Measurements from ENCODE around the gene THRB. TPM values are rescaled to one million over a fixed set of nuclear protein-coding genes. Genes with fewer than 3 reads are reported as not detected.
A peak's percentile ranks its signal among the peaks of the same experiment; 100 is the strongest.

Gene THRB
- total and polyA plus RNA-seq, 9 of the 15 experiments (the other 6 are each of a cell fraction or from before 2014, with no cell fraction given): 1.7 to 14.9 (median 6.9) TPM

DNA sequence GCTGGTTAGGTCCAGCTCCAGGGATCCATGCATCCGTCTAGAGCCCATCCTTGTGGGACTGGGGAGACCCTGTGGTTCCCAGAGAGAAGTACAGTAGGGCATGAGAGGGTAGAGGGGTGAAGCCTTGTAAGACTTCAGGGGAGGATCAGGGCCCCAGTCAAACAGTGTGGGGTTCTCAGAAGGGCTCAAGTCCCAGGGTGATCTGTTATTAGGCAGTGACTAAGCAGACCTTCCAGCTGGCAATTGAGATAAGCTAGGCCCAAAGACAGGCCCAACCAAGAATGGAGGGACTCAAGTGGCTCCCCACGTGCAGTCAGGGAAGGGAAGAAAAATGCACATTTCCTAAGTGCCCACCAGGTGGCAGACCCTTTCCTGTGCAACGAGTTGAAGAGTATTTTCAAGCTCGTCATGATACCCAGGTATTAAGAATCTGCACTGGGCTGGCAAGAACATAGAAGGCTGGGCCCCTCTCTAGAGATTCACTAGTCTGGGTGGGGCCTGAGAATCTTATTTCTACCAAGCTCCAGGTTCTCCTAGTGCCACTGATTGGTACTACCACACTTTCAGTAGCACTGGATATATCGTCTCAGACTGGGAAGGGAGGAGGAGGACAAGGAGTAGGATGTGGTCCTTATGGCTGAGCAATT is 308.8 kb downstream of the THRB start (continued):
- TF ChIP-seq CBX8 (IDR thresholded peaks at IDR 0.05; ENCODE audit: borderline replicate concordance, extremely low read depth, low read depth, low read length, poor library complexity, severe bottlenecking): no peak
- no peak for TF ChIP-seq SAP30 (IDR thresholded peaks at IDR 0.05; ENCODE audit: borderline replicate concordance, insufficient read depth, low read depth, low read length, poor library complexity, severe bottlenecking)
- no peak for TF ChIP-seq ZNF408 (CRISPR knock-in tag; IDR thresholded peaks at IDR 0.05; ENCODE audit: low read depth)
- TF ChIP-seq, protein P1, sequence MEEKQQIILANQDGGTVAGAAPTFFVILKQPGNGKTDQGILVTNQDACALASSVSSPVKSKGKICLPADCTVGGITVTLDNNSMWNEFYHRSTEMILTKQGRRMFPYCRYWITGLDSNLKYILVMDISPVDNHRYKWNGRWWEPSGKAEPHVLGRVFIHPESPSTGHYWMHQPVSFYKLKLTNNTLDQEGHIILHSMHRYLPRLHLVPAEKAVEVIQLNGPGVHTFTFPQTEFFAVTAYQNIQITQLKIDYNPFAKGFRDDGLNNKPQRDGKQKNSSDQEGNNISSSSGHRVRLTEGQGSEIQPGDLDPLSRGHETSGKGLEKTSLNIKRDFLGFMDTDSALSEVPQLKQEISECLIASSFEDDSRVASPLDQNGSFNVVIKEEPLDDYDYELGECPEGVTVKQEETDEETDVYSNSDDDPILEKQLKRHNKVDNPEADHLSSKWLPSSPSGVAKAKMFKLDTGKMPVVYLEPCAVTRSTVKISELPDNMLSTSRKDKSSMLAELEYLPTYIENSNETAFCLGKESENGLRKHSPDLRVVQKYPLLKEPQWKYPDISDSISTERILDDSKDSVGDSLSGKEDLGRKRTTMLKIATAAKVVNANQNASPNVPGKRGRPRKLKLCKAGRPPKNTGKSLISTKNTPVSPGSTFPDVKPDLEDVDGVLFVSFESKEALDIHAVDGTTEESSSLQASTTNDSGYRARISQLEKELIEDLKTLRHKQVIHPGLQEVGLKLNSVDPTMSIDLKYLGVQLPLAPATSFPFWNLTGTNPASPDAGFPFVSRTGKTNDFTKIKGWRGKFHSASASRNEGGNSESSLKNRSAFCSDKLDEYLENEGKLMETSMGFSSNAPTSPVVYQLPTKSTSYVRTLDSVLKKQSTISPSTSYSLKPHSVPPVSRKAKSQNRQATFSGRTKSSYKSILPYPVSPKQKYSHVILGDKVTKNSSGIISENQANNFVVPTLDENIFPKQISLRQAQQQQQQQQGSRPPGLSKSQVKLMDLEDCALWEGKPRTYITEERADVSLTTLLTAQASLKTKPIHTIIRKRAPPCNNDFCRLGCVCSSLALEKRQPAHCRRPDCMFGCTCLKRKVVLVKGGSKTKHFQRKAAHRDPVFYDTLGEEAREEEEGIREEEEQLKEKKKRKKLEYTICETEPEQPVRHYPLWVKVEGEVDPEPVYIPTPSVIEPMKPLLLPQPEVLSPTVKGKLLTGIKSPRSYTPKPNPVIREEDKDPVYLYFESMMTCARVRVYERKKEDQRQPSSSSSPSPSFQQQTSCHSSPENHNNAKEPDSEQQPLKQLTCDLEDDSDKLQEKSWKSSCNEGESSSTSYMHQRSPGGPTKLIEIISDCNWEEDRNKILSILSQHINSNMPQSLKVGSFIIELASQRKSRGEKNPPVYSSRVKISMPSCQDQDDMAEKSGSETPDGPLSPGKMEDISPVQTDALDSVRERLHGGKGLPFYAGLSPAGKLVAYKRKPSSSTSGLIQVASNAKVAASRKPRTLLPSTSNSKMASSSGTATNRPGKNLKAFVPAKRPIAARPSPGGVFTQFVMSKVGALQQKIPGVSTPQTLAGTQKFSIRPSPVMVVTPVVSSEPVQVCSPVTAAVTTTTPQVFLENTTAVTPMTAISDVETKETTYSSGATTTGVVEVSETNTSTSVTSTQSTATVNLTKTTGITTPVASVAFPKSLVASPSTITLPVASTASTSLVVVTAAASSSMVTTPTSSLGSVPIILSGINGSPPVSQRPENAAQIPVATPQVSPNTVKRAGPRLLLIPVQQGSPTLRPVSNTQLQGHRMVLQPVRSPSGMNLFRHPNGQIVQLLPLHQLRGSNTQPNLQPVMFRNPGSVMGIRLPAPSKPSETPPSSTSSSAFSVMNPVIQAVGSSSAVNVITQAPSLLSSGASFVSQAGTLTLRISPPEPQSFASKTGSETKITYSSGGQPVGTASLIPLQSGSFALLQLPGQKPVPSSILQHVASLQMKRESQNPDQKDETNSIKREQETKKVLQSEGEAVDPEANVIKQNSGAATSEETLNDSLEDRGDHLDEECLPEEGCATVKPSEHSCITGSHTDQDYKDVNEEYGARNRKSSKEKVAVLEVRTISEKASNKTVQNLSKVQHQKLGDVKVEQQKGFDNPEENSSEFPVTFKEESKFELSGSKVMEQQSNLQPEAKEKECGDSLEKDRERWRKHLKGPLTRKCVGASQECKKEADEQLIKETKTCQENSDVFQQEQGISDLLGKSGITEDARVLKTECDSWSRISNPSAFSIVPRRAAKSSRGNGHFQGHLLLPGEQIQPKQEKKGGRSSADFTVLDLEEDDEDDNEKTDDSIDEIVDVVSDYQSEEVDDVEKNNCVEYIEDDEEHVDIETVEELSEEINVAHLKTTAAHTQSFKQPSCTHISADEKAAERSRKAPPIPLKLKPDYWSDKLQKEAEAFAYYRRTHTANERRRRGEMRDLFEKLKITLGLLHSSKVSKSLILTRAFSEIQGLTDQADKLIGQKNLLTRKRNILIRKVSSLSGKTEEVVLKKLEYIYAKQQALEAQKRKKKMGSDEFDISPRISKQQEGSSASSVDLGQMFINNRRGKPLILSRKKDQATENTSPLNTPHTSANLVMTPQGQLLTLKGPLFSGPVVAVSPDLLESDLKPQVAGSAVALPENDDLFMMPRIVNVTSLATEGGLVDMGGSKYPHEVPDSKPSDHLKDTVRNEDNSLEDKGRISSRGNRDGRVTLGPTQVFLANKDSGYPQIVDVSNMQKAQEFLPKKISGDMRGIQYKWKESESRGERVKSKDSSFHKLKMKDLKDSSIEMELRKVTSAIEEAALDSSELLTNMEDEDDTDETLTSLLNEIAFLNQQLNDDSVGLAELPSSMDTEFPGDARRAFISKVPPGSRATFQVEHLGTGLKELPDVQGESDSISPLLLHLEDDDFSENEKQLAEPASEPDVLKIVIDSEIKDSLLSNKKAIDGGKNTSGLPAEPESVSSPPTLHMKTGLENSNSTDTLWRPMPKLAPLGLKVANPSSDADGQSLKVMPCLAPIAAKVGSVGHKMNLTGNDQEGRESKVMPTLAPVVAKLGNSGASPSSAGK (IDR thresholded peaks at IDR 0.05): peak; percentile 74
- TF ChIP-seq ETS2 (tag; IDR thresholded peaks at IDR 0.05; ENCODE audit: borderline replicate concordance, poor library complexity, severe bottlenecking): no peak
- TF ChIP-seq OTX1 (CRISPR knock-in tag; IDR thresholded peaks at IDR 0.05): no peak
- no peak for TF ChIP-seq ZFP30 (CRISPR knock-in tag; IDR thresholded peaks at IDR 0.05; ENCODE audit: borderline replicate concordance)
- peak; percentile 58; the same call in 1 of the 2 replicates for TF ChIP-seq CTBP1 (IDR thresholded peaks at IDR 0.05; ENCODE audit: borderline replicate concordance)
- no peak for TF ChIP-seq CAMTA2 (CRISPR knock-in tag; conservative IDR thresholded peaks at IDR 0.05)
- peak; percentile 84 for TF ChIP-seq TEAD4 (IDR thresholded peaks at IDR 0.05; ENCODE audit: low read length)
- no peak for TF ChIP-seq TEAD4 (CRISPR knock-in tag; IDR thresholded peaks at IDR 0.05; ENCODE audit: borderline replicate concordance)
- TF ChIP-seq, protein P2, sequence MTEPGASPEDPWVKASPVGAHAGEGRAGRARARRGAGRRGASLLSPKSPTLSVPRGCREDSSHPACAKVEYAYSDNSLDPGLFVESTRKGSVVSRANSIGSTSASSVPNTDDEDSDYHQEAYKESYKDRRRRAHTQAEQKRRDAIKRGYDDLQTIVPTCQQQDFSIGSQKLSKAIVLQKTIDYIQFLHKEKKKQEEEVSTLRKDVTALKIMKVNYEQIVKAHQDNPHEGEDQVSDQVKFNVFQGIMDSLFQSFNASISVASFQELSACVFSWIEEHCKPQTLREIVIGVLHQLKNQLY (CRISPR knock-in tag; conservative IDR thresholded peaks at IDR 0.05): no peak
- TF ChIP-seq, protein P3, sequence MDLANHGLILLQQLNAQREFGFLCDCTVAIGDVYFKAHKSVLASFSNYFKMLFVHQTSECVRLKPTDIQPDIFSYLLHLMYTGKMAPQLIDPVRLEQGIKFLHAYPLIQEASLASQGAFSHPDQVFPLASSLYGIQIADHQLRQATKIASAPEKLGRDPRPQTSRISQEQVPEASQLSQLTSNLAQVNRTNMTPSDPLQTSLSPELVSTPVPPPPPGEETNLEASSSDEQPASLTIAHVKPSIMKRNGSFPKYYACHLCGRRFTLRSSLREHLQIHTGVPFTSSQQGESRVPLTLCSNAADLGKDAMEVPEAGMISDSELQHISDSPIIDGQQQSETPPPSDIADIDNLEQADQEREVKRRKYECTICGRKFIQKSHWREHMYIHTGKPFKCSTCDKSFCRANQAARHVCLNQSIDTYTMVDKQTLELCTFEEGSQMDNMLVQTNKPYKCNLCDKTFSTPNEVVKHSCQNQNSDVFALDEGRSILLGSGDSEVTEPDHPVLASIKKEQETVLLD (IDR thresholded peaks at IDR 0.05): no peak
- TF ChIP-seq ZNF717 (CRISPR knock-in tag; IDR thresholded peaks at IDR 0.05): no peak

All from K562 (cell line).